GM12873 (cell line): ENCODE data around the gene PLSCR5.

Source experiments
- TF ChIP-seq, protein P1 (sequence below): IDR thresholded peaks from 2 replicates; pipeline ENCODE4 v1.5.1; 2012; ENCODE audit warnings: low read depth, mild to moderate bottlenecking, moderate library complexity, low read length, control low read depth; ENCODE audit not compliant: insufficient read depth; ENCODE audit errors: missing control alignments

PLSCR5 gene

DNA sequence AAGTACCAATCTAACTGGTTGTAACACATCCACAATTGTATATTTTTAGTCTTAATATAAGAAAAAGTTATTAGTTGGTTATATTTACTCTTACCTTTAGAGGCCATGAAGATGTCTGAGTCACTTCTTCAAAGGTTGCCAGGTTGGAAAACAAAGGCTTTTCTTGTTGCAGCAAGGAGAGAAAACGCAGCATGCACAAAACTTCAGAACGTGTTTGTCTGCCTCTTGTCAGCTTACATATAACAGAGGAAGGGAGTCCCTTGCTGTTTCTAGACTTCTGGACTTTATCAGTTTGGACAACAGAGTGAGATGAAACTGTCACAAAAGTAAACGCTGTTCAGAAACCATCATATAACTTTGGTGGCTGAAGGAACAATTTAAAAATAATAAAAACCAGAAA lies at the start of gene PLSCR5:
Gene PLSCR5, minus strand, starts transcription at position 241 of the 400 bp plus-strand sequence. Its CDS starts 134 bp downstream, at position 107.
- TF ChIP-seq, protein P1, sequence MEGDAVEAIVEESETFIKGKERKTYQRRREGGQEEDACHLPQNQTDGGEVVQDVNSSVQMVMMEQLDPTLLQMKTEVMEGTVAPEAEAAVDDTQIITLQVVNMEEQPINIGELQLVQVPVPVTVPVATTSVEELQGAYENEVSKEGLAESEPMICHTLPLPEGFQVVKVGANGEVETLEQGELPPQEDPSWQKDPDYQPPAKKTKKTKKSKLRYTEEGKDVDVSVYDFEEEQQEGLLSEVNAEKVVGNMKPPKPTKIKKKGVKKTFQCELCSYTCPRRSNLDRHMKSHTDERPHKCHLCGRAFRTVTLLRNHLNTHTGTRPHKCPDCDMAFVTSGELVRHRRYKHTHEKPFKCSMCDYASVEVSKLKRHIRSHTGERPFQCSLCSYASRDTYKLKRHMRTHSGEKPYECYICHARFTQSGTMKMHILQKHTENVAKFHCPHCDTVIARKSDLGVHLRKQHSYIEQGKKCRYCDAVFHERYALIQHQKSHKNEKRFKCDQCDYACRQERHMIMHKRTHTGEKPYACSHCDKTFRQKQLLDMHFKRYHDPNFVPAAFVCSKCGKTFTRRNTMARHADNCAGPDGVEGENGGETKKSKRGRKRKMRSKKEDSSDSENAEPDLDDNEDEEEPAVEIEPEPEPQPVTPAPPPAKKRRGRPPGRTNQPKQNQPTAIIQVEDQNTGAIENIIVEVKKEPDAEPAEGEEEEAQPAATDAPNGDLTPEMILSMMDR: no peak

DNA sequence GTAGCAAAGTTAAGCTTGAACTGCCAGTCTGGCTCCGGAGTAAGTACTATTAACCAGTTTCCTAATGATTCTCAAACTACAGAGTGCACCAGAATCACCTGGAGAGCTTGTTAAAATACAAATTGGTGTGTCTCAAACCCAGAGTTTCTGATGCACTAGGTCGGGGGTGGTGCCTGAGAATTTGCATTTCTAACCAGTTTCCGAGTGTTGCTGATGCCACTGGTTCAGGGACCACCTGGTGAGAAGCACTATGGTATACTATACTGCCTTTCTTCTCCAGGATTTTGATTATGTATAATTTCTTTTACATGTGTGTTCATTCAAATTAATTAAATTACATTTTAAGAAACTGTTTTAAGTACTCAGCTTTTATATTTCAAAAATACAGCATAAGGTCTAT lies 48.8 kb upstream of the PLSCR5 start:
- TF ChIP-seq, protein P1: no peak

DNA sequence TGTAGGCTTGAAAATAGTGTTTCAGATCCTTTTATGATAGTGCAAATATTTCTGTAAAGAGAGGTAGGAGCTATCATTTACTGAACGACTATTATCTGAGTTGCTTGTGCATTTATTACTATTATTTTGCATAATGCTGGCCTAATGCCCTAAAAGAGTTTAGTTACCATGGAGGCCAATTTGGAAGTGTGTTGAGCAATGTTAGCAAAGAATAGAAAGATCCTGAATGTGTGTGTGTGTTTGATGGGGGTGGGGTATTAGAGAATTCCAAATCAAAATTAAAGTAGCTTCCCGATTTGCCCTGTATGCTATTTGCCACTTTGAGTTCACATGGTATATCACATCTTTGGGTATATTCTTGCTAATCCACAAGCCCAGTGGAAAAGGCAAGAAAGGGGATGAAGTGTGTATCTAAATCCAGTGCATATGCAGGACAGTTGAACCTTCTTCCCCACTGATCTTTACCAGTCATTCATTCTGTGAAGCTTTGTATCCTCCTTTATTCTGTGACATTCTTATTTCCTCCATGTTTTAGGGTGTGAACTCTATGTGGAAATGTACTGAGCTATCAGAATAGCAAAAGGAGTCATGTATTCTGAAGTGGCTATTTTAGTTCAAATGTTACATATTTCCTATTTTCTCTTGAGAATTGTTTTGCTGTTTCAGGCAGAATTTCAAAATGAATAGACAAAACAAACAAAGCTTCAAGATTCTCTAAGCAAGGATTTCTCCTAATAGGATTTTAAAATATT lies 45.7 kb upstream of the PLSCR5 start:
- TF ChIP-seq, protein P1: no peak

GRCh38 chr3:146646261-146646660 lies 41.1 kb upstream of the PLSCR5 start:
- TF ChIP-seq, protein P1: no peak

DNA sequence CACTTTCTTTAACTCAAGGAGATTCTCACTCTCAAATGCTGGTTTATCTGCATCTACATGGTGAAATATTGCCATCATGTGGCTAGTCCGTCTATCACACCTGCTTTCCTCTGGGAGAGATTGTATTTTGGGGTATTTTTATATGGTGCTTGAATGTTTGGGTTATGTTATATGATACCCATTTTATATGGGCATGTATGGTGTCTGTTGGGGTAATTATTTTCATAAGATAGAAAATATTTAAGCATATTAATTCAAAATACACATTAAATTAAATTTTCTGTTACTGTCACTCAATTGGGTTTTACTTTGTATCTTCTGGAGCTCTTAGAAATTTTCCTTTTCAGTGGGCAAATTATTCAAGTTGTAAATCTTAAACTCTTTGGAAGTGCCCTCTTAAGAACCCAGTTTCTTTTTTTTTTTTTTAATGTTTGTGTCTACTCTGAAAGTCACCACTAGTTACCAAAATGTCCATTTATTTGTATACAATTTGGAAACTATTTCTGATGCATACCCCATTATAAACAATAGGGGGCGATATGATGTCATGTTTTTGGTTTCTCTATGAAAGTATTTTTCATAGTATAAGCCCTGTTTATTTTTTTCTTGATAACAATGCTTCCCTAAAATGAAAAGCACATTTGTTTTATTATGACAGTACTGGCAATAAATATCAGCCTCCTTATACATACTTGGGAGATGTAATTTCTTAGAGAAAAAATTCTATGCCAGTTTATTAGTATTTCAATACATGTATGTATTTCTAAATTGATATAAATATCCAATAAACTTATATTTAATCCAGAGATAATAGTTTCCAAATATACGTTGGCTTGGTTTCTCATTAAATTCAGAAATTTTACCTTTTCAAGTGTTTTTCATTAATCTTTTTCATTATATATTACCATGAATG lies 36.1 kb upstream of the PLSCR5 start:
- TF ChIP-seq, protein P1: peak; percentile 50

DNA sequence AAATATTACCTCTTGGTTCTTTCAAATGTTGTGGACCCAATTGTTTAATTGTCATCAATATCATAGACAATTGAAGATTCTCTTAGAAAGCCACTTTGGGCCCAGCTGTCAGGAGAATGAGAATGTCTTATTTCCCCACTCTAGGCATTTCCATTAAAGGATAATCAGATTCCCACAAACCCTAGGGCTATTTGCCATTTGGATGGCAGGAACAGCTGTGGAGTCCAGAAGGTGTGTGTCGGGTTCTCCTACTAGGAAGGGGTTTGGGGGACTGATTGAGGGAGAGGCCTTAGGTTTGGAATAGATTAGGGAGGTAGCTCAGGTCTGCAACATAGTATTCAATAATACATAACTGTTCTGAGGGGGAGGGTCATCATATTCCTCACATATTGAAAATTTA lies 35.2 kb upstream of the PLSCR5 start:
- TF ChIP-seq, protein P1: no peak

GRCh38 chr3:146638718-146639117 lies 33.6 kb upstream of the PLSCR5 start:
- TF ChIP-seq, protein P1: peak; percentile 25
